HG03108 (cell line): Measurements from ENCODE around the gene STON2.
A peak's percentile ranks its signal among the peaks of the same experiment; 100 is the strongest.

Experiments used
- ATAC-seq: cut with Tn5 transposase; IDR thresholded peaks from one replicate; pipeline ENCODE4 v1.9.1; 2021; ENCODE audit warnings: moderate library complexity; ENCODE audit not compliant: unreplicated experiment

STON2 gene

DNA sequence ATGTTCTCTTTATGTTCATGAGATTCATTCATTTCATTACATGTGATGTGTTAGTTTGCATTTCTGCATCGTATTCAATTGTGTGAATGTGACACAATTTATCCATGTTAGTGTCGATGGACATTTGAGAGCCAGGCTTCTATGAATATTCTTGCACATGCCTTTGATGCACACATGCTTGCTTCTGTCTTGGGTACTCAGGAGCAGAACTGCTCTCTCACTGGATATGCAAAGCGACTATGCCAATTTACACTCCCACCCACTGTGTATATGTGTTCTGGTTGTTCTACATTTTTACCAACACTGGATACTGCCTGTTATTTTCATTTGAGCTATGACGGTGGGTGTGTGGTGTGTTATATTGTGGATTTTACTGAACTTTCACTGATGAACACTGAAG is 95.1 kb downstream of the STON2 start:
- ATAC-seq: no peak

DNA sequence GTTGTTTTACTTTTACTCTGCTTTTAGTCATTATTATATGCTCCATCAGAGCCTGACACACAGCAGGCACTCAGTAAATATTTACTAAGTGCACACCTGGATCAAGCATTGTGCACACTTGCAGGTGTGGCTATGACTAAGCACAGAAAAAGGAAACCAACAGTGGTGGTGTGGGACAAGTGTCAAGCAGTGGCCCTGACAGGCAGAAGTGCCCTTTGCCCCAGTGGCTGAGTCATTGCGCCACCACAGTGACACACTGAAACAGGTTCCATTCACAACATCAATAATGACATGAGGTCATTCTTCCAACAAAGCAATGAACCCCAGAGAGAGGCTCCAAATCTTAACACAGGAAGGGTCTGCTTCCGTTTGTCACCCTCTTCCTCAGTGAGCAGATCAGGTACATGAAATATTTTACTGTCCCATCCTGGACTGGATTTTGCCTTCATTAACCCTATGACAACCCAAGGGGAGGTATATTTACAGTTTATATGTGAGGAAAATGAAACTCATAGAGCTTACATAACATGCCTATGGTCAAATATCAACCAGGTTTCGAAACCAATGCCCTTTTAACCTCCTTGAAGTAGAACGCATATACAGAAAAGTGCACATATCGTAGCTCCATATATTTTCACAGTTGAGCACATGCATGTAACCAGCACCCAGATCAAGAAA is 96.7 kb downstream of the STON2 start:
- peak; percentile 89 for ATAC-seq

DNA sequence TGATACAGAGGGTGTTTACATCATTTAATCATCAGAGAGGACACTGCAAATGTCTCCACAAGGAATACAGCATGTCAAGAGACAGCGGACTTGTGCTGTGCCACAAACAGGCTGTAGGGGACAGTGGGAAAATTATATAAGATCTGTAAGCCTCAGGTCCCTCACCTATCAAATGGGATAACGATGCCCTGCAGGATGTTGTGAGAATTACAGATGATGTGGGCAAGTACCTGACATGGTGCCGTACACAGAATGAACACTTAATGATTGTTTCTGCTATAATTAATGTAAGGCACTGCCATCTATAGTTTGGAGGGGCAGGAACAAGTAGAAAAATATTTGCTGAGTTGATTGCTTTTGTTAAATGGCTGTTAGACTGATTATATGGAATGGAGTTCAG is 97.5 kb downstream of the STON2 start:
- ATAC-seq: no peak

DNA sequence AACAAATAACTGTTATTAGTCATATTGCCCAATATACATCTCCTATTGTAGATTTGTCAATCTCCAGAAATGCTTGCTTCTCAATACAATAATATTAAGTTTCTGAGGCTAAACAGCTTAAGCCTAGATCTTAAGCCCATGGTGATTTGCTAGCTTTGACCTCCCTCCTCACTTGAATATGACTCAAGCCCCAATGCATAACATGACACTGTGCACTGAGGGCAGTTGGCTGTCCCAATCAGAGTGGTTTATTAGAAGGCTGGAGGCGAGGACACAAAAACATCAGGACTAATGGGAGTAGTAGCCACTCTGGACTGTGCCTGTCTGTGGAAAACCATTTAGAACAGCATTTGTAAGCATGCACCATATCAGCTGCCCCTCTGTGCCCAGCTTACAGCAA is 98.3 kb downstream of the STON2 start:
- ATAC-seq: no peak

DNA sequence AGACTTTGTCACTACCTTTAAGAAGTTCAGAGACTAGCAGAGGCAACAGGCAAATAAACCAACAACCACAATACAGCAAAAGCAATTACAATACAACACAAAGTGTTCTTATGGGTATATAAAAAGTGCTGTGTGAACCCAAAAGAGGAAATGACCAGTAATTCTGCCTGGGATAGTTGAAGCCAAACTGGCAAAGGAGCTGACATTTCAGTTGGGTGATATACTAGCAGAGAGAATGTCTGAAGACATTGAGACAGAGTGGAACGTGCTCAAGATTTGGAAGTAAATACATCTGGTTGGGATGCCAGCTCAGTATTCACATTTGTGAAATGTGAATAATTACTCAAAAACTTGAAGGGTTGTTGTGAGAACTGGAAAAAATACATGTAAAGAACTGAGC is 98.8 kb downstream of the STON2 start:
- ATAC-seq: no peak

DNA sequence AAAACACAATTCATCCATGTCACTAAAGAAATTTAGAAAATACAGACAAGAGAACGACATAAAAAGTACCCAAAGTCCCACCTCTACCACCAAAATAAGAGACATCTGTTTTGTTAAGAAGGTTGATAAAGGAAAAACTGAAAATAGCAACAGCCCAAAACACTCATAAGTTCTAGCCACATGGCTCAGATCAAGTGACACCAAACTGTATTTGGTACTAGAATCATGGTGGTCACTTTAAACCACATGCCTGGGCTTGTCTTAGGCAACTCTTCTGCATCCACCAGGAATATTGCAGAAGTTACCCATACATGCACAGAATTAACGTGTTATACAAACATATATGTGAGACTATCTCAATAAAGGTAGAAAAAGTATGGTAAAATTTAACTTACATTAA is 101.2 kb downstream of the STON2 start:
- ATAC-seq: no peak

DNA sequence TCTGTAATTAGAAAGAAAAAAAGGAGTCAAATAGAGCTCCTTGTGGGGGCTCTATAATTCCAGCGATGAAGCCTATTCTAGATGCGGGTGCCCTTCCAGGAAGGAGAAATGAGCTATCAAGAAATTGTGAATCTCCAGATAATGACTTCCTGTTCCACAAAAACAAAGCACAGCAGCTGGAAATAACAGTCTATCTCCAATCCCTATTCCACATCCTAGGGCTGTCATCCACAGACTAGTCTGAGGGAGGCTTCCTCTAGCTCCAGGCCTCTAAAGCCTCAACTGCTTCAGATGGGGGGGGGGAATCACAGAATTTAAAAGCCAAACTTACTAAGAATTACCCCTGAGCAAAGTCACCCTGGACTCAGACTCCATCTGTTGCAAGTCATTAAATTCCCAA is 102.0 kb downstream of the STON2 start:
- ATAC-seq: no peak

DNA sequence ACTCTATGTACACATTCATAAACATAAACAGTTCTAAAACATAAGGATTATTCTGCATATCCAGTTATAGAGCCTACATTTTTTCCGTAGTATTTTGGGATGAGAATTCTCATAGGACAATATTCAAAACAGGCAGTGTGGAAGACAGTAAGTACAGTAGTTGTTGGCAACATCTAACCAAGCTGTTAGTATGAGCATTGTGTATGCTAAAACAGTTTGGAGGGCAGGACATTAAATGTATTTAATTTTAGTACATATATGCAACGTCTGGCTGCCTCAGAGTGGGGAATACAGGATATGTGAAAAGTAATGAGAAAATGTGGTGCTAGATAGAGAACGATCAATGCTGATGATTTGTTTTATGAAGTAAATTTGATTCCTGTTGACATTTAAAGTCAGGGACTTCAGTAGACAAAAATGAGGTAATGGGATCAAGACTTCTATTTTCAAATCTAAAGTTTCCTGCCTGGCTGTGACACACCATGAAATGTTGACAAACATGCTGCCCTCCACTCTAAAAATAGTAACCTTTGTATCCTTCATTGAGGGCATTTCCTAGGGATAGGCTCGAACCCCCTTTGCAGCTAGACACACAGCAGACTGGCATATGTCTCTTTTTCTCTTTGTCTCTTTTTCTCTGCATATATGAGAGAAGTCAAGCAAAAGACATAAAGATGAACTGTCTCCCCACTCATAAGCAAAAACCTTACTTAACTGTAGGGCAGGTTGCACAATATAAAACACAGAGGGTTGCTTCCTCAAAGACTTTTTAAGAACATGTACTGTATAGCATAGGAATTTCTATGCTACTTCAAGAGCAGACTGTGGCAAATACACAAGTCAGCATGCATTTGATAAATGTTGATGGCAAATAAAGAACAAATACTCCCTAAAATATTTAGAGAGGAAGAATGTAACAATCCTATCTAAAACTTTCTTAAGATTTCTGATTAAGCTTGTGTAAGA is 103.9 kb downstream of the STON2 start:
- ATAC-seq: no peak

DNA sequence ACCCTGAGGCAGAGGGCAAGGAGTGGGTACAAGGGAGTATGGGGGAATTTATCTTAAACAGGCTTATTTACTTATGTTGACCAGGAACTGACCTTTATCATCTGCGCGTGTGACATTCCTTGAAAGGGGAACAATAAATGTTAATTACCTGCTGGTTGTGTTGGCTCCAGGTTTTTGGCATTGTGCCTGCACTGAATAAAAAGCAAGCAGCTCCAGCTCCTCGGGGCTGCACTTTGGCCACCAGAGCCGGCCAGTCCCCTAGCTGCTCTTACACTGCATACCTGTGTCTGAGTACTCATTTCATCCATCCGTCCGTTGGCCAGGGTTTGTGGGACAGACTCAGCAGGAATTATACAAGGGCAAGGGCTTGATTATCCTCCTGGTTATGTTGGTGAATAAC is 110.6 kb downstream of the STON2 start:
- ATAC-seq: no peak

DNA sequence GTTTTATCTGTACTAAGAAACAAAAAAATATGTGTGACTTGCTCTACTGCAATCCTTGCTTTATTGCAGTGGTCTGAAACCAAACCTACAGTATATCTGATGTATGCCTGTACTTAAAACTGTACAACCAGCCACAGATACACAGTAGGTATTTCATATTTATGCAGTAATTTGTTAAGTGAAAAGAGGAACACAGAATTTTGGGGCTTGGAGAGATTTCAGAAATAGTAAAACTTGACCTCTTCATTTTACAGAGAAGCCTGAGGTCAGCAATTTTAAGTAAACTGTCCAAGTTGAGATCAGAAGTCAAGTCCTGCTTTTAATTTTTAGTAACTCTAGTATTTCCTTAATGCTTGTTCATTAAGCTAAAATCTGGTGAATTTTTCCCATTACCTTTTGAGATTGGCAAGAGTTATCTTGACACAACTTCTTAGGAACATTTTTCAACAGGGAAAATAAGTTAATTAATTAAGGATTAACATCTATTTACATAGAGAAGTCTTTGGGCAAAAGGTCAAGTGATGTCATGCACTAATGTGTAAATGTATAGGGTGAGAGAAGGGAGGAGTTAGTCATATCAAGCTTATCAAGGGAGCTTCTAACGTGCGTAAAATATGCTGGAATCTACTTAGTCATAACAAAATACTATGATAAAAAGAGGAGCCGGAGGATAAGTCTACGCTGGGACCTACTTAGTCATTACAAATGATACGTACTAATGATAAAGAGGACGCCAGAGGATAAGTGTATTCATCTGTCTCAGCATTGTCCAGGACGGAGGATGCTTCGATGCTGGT is 113.4 kb downstream of the STON2 start:
- no peak for ATAC-seq

DNA sequence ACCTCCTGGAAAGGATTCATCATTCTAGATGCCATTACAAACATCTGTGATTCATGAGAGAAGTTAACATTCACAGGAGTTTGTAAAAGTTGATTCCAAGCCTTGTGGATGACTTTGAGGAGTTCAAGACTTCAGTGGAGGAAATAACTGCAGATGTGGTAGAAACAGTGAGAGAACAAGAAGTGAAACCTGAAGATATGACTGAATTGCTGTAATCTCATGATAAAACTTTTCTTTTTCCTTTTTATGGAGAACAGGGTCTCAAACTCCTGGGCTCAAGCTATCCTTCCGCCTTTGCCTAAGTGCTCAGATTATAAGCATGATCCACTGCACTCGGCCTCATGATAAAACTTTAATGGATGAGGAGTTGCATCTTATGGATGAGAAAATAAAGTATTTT is 114.9 kb downstream of the STON2 start:
- no peak for ATAC-seq

DNA sequence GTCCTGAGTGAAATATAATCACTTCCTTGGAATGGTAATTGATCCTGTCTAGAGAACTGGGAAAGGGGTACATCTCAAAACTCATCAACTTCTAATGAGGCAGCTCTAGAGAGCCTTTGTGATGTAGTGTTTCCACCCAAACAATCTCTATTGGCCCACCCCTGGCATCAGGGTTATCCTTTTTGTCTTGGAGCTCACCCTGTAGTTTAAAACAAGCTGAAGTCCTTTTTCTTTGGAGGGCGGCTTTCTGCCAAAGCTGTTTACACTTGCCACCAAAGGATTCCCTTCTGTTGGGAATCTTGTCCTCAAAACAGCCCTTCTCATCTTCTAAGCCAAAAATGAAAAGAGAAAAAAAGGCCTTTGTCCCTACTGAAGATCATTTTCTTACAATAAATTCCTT is 118.8 kb downstream of the STON2 start:
- no peak for ATAC-seq

DNA sequence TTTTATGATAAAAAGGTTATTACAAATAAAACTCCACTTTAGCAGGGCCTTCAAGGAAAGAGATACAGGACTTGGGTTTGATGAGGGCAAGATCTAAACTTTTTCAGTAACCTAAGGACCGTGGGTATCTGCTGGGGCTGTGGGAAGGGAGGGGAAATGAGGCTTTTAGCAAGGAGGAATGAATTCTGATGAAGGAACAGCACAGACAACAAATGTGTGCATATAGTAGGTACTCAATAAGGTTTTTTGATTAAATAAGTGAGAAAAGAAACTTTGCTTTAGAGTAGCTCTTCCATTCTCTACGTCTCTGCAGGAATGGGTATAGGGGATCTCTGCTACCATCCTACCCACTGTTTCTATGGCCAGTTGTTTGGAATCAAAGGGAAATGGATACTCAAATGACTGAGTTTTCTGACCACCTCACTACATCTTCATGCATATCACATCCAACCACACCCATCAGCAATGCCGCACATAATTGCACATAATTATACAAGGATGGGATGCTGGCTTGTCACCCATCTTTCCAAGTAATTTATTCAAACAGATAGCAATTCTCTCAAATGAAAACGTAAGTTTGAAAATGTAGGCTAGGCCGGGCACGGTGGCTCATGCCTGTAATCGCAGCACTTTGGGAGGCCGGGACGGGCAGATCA is 119.9 kb downstream of the STON2 start:
- no peak for ATAC-seq

DNA sequence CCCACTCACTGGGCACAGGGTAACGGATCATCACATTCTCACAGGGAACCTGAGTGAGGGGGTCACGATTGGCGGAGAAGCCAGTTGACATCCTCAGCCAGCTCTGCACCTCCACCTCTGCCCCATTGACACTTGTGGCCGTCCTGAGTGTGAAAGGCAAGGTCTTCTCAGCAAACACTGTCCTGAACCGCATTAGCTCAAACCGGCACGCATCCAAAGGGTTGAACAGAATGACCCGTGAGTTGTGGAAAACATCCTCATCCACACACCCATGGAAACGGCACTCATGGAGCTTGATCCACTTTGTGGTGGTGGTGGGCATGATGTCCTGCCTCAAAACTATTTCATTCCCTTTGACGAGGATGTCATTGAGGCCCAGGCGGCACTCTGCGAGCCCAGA is 123.0 kb downstream of the STON2 start:
- no peak for ATAC-seq

DNA sequence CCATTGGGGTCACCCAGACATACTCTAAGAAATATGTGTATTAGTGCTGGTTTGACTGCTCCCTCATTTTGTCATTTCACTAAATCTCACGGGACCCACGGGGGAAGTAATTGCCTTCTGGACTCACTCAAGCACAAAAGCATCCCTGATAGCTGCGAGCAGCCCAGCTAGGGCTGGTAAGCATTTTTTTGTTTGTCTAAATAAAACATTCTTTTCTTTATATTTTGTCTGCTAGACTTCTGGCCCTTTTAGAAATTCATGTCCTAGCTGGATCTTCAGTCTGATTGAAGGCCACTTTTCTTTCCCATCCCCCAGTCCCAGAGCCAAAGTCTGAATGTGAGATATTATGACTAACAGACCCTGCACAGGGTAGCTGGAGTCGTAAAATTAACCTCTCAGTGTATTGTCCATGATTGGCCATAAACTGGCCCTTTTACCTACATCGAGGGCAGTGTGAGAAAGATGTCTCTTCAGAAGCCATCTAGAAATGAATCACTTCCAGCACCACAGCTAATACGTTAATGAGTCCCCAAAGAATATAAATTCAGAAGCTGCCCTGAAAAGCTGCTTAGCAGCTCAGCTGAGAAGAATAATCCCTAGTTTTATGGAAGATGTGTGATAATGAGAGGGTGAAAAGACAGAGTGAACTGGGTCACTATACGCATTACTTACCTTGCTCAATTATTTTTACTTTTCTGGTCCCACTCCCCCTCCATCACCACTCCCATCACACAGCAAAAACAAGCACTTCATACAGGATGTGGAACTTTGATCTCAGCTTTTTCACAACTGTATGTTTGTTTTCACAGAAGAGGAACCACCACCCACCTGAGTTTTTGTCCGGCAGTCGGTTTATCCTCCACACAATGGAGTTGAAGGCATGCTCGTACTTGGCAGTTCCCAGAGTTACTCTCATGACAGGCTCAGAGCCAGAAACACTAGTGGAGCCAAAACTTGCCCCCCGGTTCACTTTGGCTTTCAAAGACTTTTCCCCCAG is 123.8 kb downstream of the STON2 start:
- peak; percentile 77 for ATAC-seq

DNA sequence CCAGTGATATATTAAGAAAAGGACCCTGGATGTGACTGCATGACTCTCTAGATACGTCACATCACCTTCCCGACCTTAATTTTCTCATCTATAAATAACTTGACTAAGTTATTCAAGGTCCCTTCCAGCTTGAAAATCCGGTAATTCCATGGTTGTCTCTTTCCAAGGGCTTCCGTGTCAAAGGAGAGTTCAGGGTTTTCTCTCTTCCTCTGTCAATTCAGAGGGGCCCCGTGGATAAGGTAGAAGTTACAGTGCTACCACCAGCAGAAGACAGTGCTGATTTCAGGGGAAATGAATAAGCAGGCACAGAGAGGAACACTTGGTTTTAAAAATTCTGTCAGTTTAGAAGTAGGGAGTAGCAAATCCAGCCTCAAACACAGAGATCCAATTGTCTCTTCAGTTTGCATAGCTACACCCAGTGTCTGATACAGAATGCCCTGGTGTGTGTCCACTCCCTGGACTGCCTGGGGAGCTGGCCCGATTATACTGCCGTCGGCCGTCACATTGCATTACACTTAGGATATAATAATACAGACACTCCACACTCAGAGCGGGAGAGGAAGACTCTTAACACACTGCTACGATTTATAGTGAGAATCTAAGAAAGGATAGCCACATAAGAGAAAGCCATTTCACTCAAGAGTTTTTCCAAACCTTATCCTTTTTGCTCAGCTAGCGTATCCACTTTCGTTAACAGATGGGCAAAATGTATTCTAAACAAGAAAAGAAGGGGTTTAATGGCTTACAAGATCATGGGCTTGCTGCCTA is 124.6 kb downstream of the STON2 start:
- no peak for ATAC-seq

DNA sequence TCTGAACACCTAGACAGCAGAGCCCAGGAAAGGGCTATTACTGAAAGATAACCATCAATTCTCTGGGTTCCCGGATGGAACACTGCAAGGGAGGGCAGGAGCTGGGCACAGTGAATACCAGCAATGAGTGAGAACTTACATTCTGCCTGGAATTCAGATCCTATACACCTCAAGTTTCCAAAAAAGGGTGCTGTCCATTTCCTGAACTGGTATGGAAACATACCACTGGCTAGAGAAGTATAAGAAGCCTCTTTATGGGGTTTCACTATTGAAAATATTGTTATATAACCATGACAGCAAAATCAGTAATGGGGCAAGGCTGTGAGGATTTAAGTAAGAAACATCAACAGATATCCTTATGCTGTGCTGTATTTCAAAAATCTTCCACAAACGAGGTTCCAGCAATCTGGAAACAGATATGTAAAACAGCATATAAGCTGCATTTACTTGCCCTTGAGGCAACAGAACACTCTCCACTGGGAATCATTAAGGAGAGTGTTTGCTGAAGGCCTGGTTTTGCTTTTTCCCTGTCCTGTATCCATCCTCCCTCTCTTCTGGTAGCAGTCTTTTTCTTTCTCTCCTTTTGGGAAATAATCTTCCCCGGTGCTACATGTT is 126.1 kb downstream of the STON2 start:
- ATAC-seq: no peak

DNA sequence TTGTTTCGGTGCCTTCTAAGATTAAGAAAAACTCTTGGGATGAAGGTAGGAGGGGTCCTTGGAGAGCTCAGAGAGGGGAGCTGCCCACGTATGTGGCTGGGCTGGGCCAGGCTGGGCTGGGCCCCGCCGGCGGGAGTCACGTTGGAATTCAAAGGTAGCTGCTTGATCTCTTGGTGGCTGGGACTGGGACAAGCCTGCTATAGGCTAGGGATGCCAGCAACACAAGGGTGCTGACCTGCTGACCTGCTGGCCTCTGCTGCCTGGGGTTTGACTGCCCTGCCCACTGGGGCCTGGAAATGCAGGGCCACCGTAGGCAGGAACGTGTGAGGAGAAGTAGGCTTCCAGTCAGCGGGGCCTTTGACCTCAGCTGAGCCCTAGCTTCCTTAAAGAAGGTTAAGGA is 126.6 kb downstream of the STON2 start:
- no peak for ATAC-seq

DNA sequence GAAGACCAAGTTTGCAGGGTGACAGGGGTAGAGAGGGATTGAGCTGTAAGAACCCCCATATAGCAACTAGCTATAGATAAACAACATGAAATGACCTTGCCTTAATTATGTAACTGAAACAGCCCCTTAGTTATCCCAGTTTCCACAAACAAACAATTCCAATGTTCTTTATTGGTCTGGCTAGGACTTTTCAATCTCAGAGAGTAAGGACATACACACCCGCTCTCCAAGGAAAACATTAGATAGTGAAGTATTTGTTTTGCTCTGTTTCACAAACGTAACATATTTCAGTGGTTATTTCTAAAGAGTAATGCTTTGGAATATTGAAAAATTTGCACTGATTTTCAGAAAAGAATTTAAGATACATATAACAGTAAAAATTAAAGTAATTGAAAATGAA is 127.8 kb downstream of the STON2 start:
- ATAC-seq: no peak
